B cell (primary cell): ENCODE data around the gene KIRREL3. TPM values are rescaled to one million over a fixed set of nuclear protein-coding genes. Genes with fewer than 3 reads are reported as not detected.

Experiments used
- ATAC-seq: fragments of 200-7000 bp; cut with Tn5 transposase; one replicate; pipeline ENCODE4 v1.10.0; 2021; ENCODE audit warnings: low read depth, mild to moderate bottlenecking, moderate number of reproducible peaks, moderate library complexity
- CTCF ChIA-PET: fragments of 350-600 bp; sonication (Branson Sonifier 250); formaldehyde crosslinking; loops from one replicate; lab custom pipeline; 2021; ENCODE audit warnings: antibody characterized with exemption, inconsistent platforms; lab: Charles Lee
- POLR2A ChIA-PET: fragments of 350-600 bp; sonication (Branson Sonifier 250); formaldehyde crosslinking; loops from one replicate; lab custom pipeline; 2021; ENCODE audit warnings: antibody characterized with exemption; lab: Charles Lee
- DNase-seq: peaks from one replicate; pipeline ENCODE4 v3.0.0; 2013
- H2AFZ ChIP-seq: 2 replicates; pipeline ENCODE4 v1.6.1; 2012; ENCODE audit warnings: mild to moderate bottlenecking, low read depth, low read length; ENCODE audit not compliant: insufficient read depth, poor library complexity, severe bottlenecking
- H3K27ac ChIP-seq, 2 donors: 1 replicate in 1 of 2; 2 replicates in 1 of 2; pipeline ENCODE4 v1.5.1; 2012 to 2013; ENCODE audit warnings: low read length in 2 of 2, mild to moderate bottlenecking in 2 of 2, moderate library complexity in 1 of 2
- H3K27me3 ChIP-seq, 4 experiments: fragments of 200-600 bp in 1 of 4; sonication (generic) in 1 of 4; replicated peaks in 1 of 4; 1 replicate in 2 of 4; 2 replicates in 2 of 4; pipeline versions ENCODE4 v1.6.1 to v1.7.0; 2013 to 2016; ENCODE audit warnings: low read length in 3 of 4, mild to moderate bottlenecking in 2 of 4, mixed read lengths in 1 of 4, moderate library complexity in 1 of 4; ENCODE audit not compliant: insufficient read depth in 4 of 4, control insufficient read depth in 3 of 4; ENCODE audit errors: control extremely low read depth in 1 of 4
- H3K36me3 ChIP-seq, 2 experiments: replicated peaks in 1 of 2; 1 replicate in 1 of 2; 2 replicates in 1 of 2; pipeline versions ENCODE4 v1.6.1 to v1.7.1; 2013; ENCODE audit warnings: low read length in 1 of 2; ENCODE audit not compliant: insufficient read depth in 2 of 2, control insufficient read depth in 1 of 2; ENCODE audit errors: control extremely low read depth in 1 of 2, extremely low read depth in 1 of 2
- H3K4me1 ChIP-seq, 2 donors: fragments of 200-600 bp in 1 of 2; sonication (generic) in 1 of 2; 1 replicate in 1 of 2; 2 replicates in 1 of 2; pipeline versions ENCODE4 v1.5.1 to v1.6.1; 2013 to 2017; ENCODE audit warnings: low read length in 2 of 2; ENCODE audit not compliant: control insufficient read depth in 2 of 2, insufficient read depth in 2 of 2
- H3K4me2 ChIP-seq: replicated peaks from 2 replicates; pipeline ENCODE3; 2012; ENCODE audit warnings: mild to moderate bottlenecking, low read depth, low read length; ENCODE audit not compliant: poor library complexity, severe bottlenecking
- H3K4me3 ChIP-seq, 5 experiments: fragments of 200-600 bp in 1 of 5; sonication (generic) in 1 of 5; 1 replicate in 3 of 5; 2 replicates in 2 of 5; pipeline versions ENCODE4 v1.5.1 to v1.7.0; 2011 to 2016; ENCODE audit warnings: low read length in 4 of 5, mild to moderate bottlenecking in 4 of 5, low read depth in 2 of 5, control low read depth in 1 of 5, moderate library complexity in 1 of 5; ENCODE audit not compliant: insufficient read depth in 1 of 5; ENCODE audit errors: control extremely low read depth in 1 of 5, extremely low read depth in 1 of 5
- H3K79me2 ChIP-seq: fragments of 200-600 bp; sonication (generic); one replicate; pipeline ENCODE4 v1.6.0; 2016; ENCODE audit warnings: low read length; ENCODE audit not compliant: control insufficient read depth, insufficient read depth
- H3K9ac ChIP-seq: fragments of 200-600 bp; sonication (generic); 2 replicates; pipeline ENCODE4 v1.6.1; 2017; ENCODE audit warnings: mild to moderate bottlenecking, low read length, moderate library complexity
- H3K9me3 ChIP-seq, 3 donors: one replicate each; pipeline versions ENCODE4 v1.6.1 to v1.7.1; 2013; ENCODE audit warnings: low read length in 2 of 3; ENCODE audit not compliant: control insufficient read depth in 2 of 3, insufficient read depth in 1 of 3; ENCODE audit errors: control extremely low read depth in 1 of 3
- H4K20me1 ChIP-seq: 2 replicates; pipeline ENCODE4 v1.6.0; 2012; ENCODE audit warnings: mild to moderate bottlenecking, low read length; ENCODE audit not compliant: insufficient read depth, control insufficient read depth, poor library complexity, severe bottlenecking
- H3K27ac Mint-ChIP-seq: one replicate; pipeline ENCODE4 v1.8.0; 2021; ENCODE audit warnings: mixed read lengths
- H3K27me3 Mint-ChIP-seq: one replicate; pipeline ENCODE4 v1.8.0; 2021; ENCODE audit warnings: mixed read lengths
- H3K4me1 Mint-ChIP-seq: one replicate; pipeline ENCODE4 v1.8.0; 2021; ENCODE audit warnings: mixed read lengths
- H3K4me3 Mint-ChIP-seq: one replicate; pipeline ENCODE4 v1.8.0; 2021; ENCODE audit warnings: mixed read lengths
- H3K9me3 Mint-ChIP-seq: one replicate; pipeline ENCODE4 v1.8.0; 2022; ENCODE audit warnings: mixed read lengths; ENCODE audit not compliant: insufficient read depth
- CTCF ChIP-seq: fragments of 200-600 bp; IDR thresholded peaks from one replicate; pipeline ENCODE4 v1.8.0; 2022; ENCODE audit warnings: antibody characterized with exemption, mild to moderate bottlenecking
- EZH2 ChIP-seq: IDR thresholded peaks from 2 replicates; pipeline ENCODE4 v1.6.1; 2012; ENCODE audit warnings: borderline replicate concordance, low read depth, mild to moderate bottlenecking, moderate library complexity, low read length; ENCODE audit not compliant: insufficient read depth, poor library complexity, severe bottlenecking
- WGBS: methylation state at CpG from one replicate; pipeline ENCODE4 v1.1.5; 2013; ENCODE audit warnings: missing lambda C conversion rate; ENCODE audit not compliant: insufficient coverage; 5-methylcytosine and 5-hydroxymethylcytosine counted together
- intact Hi-C: fragments of 100-400 bp; cut with micrococcal nuclease; formaldehyde crosslinking; loops from one replicate; pipeline ENCODE4 v1.10.0; 2022
- polyA plus RNA-seq: library from polyadenylated mRNA; depleted of rRNA; stranded (reverse); fragments of >200 nt; gene quantifications from 2 replicates; pipeline ENCODE4 v1.2.3, GENCODE V29; 2012
- total RNA-seq, 2 donors: library from RNA; stranded (reverse); fragments of 120-200 nt in 1 of 2; gene quantifications; 1 replicate in 1 of 2; 2 replicates in 1 of 2; pipeline versions ENCODE4 v1.2.3 to v1.2.4, GENCODE V29; 2013 to 2022

Gene KIRREL3
- total and polyA plus RNA-seq, 2 donors (not counting 1 experiment from before 2014, with no cell fraction given): not detected

DNA sequence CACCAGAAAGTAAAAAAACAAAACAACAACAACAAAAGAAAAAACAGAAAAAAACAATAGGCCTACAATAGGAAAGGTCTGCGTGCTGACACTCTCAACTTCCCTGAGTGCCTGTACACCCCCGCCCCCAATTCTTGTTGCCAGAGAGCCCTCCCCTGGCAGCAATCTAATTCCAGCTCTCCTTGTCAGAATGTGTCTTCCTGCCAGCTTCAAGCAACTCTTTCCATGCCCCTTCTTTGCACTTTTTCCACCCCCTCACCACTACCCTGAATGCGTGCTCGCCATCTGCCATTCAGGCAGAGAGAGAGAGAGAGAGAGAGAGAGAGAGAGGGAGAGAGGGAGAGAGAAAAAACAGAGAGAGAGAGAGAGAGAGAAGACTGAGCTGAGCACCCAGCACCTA lies 245.0 kb downstream of the KIRREL3 start:
- no peaks in the 10 kb centered on the region for H3K9me3 ChIP-seq
- peaks cover 3% of the 10 kb centered on the region for H3K27me3 Mint-ChIP-seq
- H3K4me2 ChIP-seq: no peak overlapping the region
- no peaks in the 10 kb centered on the region for H3K4me1 Mint-ChIP-seq
- no peak overlapping the region for H3K9ac ChIP-seq
- H3K27me3 ChIP-seq: no peaks in the 10 kb centered on the region
- H2AFZ ChIP-seq: no peak overlapping the region
- WGBS: 89% methylated on average over 2 of the region's 4 CpGs
- H3K27ac ChIP-seq: no peak overlapping the region
- no peaks in the 10 kb centered on the region for H4K20me1 ChIP-seq
- no peaks in the 10 kb centered on the region for H3K36me3 ChIP-seq
- intact Hi-C loops: no loop called here
- no peaks in the 10 kb centered on the region for H3K9me3 Mint-ChIP-seq
- no peak for TF ChIP-seq CTCF
- no peak for TF ChIP-seq EZH2
- ChIA-PET POLR2A (no interaction called here), CTCF (no interaction called here)
- H3K4me3 Mint-ChIP-seq: no peak overlapping the region
- H3K4me1 ChIP-seq: no peaks in the 10 kb centered on the region
- DNase-seq (no peak), ATAC-seq (no peak)
- no peak overlapping the region for H3K27ac Mint-ChIP-seq
- no peaks in the 10 kb centered on the region for H3K79me2 ChIP-seq
- H3K4me3 ChIP-seq: no peak overlapping the region

DNA sequence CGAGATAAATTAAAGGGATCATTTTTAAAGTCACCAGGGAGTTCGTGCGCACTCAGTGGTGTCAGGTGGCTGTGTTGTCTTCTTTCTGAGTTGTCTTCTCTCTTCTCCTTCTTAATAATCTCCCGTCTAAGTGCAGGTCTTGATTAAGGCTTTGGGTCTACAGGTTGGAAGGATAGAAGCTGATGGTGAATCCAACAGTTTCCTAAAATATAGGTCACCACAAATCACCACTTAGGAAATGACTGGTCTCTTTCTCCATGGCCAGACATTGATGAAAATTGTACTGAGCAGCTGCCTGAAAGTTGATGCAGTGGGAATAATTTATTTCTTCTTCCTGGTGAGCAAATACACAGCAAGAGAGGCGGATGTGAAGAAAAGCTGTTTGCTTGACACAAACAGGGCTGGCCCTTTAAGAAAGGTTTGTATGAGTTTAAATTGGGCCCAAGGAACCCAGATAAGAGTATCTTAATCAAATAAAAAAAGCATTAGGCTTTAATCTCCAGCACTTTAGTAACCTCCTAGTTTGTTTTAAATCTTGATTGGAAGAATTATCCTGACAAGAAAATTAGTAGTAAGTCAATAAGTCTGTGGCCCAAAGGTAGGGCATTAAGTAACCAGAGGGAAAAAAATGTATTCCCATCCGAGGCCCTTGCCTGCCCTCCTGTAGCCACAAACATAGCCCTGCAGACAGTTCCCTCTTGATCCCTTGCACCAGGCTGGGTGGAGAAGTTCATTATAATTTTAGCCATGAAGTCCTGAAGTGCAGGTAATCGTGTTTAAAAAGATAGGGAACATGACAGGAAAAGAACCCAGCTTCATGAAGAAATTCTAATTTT lies 245.8 kb downstream of the KIRREL3 start:
- no peak for ATAC-seq
- no peaks in the 10 kb centered on the region for H3K4me1 ChIP-seq
- TF ChIP-seq CTCF (no peak), EZH2 (no peak)
- no peak overlapping the region for H3K9ac ChIP-seq
- H2AFZ ChIP-seq: no peak overlapping the region
- ChIA-PET POLR2A (no interaction called here), CTCF (no interaction called here)
- H3K27ac Mint-ChIP-seq: no peak overlapping the region
- H3K4me2 ChIP-seq: no peak overlapping the region
- no peaks in the 10 kb centered on the region for H3K36me3 ChIP-seq
- H3K4me1 Mint-ChIP-seq: no peaks in the 10 kb centered on the region
- DNase-seq: no peak
- no peaks in the 10 kb centered on the region for H4K20me1 ChIP-seq
- H3K27ac ChIP-seq: no peak overlapping the region
- H3K27me3 Mint-ChIP-seq: peaks cover 3% of the 10 kb centered on the region
- H3K79me2 ChIP-seq: no peaks in the 10 kb centered on the region
- no peaks in the 10 kb centered on the region for H3K27me3 ChIP-seq
- H3K9me3 ChIP-seq: no peaks in the 10 kb centered on the region
- intact Hi-C loops: no loop called here
- no peak overlapping the region for H3K4me3 Mint-ChIP-seq
- H3K9me3 Mint-ChIP-seq: no peaks in the 10 kb centered on the region
- H3K4me3 ChIP-seq: no peak overlapping the region
- no CpG with 5 or more reads among the region's 7 CpGs for WGBS
